ENCODE data around the gene EXOSC10.
"Not testable (repeated sequence)": the region's sequence is repeated elsewhere in the genome, so short reads cannot be mapped to it uniquely, and the experiment has no call there.

The EXOSC10 gene

GRCh38 chr1:11026903-11027302, 72.8 kb downstream of the EXOSC10 start:
- no peak for TF ChIP-seq CTCF (IDR thresholded peaks at IDR 0.05; ENCODE audit: low read depth, low read length)
- no peak overlapping the region for H3K4me3 ChIP-seq (ENCODE audit: low read depth, low read length)

- H3K4me3 ChIP-seq (ENCODE audit: low read depth, low read length): no peak overlapping the region
- no peak for TF ChIP-seq CTCF (IDR thresholded peaks at IDR 0.05; ENCODE audit: low read depth, low read length)
Measured at GRCh38 chr1:11026052-11026451, 73.6 kb downstream of the EXOSC10 start.

GRCh38 chr1:11025618-11026017, 74.1 kb downstream of the EXOSC10 start:
- H3K4me3 ChIP-seq (ENCODE audit: low read depth, low read length): no peak overlapping the region
- no peak for TF ChIP-seq CTCF (IDR thresholded peaks at IDR 0.05; ENCODE audit: low read depth, low read length)

- H3K4me3 ChIP-seq (ENCODE audit: low read depth, low read length): no peak overlapping the region
- no peak for TF ChIP-seq CTCF (IDR thresholded peaks at IDR 0.05; ENCODE audit: low read depth, low read length)
Measured at GRCh38 chr1:11024874-11025203, 74.8 kb downstream of the EXOSC10 start.

- TF ChIP-seq CTCF (IDR thresholded peaks at IDR 0.05; ENCODE audit: low read depth, low read length): no peak
Measured at GRCh38 chr1:11024154-11024873, 75.4 kb downstream of the EXOSC10 start.

GRCh38 chr1:11023201-11023600, 76.5 kb downstream of the EXOSC10 start:
- no peak for TF ChIP-seq CTCF (IDR thresholded peaks at IDR 0.05; ENCODE audit: low read depth, low read length)
- H3K4me3 ChIP-seq (ENCODE audit: low read depth, low read length): no peak overlapping the region

More at GRCh38 chr1:11024154-11024873, 75.4 kb downstream of the EXOSC10 start:
- H3K4me3 ChIP-seq (ENCODE audit: low read depth, low read length): no peak overlapping the region

GRCh38 chr1:11019971-11020370, 79.7 kb downstream of the EXOSC10 start:
- H3K4me3 ChIP-seq (ENCODE audit: low read depth, low read length): no peak overlapping the region
- TF ChIP-seq CTCF (IDR thresholded peaks at IDR 0.05; ENCODE audit: low read depth, low read length): no peak

- H3K4me3 ChIP-seq (ENCODE audit: low read depth, low read length): not testable (repeated sequence)
Measured at GRCh38 chr1:11019358-11019757, 80.3 kb downstream of the EXOSC10 start.
